H1 (cell line): ENCODE results near the gene KCNQ1.

ENCODE experiments used
- ATF3 ChIP-seq: IDR thresholded peaks from 2 replicates; pipeline ENCODE4 v1.6.1; 2011; ENCODE audit warnings: low read depth, mild to moderate bottlenecking, low read length; ENCODE audit not compliant: insufficient read depth
- CEBPB ChIP-seq: IDR thresholded peaks from 2 replicates; pipeline ENCODE4 v1.6.1; 2012; ENCODE audit warnings: low read depth, low read length
- CTCF ChIP-seq, 3 experiments: IDR thresholded peaks; 1 replicate in 2 of 3; 2 replicates in 1 of 3; pipeline versions ENCODE4 v1.5.1 to v1.6.1; 2011; ENCODE audit warnings: low read length in 3 of 3, mild to moderate bottlenecking in 3 of 3, inconsistent platforms in 2 of 3, low read depth in 1 of 3, moderate library complexity in 1 of 3; ENCODE audit not compliant: insufficient read depth in 1 of 3; ENCODE audit errors: control extremely low read depth in 1 of 3
- EGR1 ChIP-seq: IDR thresholded peaks from 2 replicates; pipeline ENCODE4 v1.6.1; 2011; ENCODE audit warnings: low read depth, low read length, borderline replicate concordance
- HDAC2 ChIP-seq, 2 experiments: fragments of 300-600 bp in 1 of 2; sonication (generic) in 1 of 2; IDR thresholded peaks; 2 replicates each; pipeline ENCODE4 v1.6.1; 2011 to 2012; ENCODE audit warnings: low read depth in 2 of 2, low read length in 2 of 2, mild to moderate bottlenecking in 2 of 2, moderate library complexity in 2 of 2, borderline replicate concordance in 1 of 2, inconsistent platforms in 1 of 2
- KDM1A ChIP-seq: fragments of 200-600, 300-600 bp; sonication (generic); IDR thresholded peaks from 2 replicates; pipeline ENCODE4 v1.7.1; 2016; ENCODE audit warnings: mild to moderate bottlenecking, low read length, borderline replicate concordance
- POLR2A ChIP-seq, 2 experiments: IDR thresholded peaks; 1 replicate in 1 of 2; 2 replicates in 1 of 2; pipeline ENCODE4 v1.6.1; 2011; ENCODE audit warnings: low read depth in 2 of 2, low read length in 2 of 2, mild to moderate bottlenecking in 2 of 2; ENCODE audit errors: control extremely low read depth in 1 of 2
- POLR2AphosphoS5 ChIP-seq: IDR thresholded peaks from 2 replicates; pipeline ENCODE4 v1.6.1; 2011; ENCODE audit warnings: low read depth, low read length
- RFX5 ChIP-seq: IDR thresholded peaks from 2 replicates; pipeline ENCODE4 v1.6.1; 2011; ENCODE audit warnings: low read depth, low read length, improper control_type of control experiment, borderline replicate concordance
- TAF1 ChIP-seq: IDR thresholded peaks from 2 replicates; pipeline ENCODE4 v1.6.1; 2011; ENCODE audit warnings: mild to moderate bottlenecking, low read depth, low read length
- YY1 ChIP-seq: IDR thresholded peaks from 2 replicates; pipeline ENCODE4 v1.6.1; 2011; ENCODE audit warnings: low read depth, mild to moderate bottlenecking, low read length

DNA sequence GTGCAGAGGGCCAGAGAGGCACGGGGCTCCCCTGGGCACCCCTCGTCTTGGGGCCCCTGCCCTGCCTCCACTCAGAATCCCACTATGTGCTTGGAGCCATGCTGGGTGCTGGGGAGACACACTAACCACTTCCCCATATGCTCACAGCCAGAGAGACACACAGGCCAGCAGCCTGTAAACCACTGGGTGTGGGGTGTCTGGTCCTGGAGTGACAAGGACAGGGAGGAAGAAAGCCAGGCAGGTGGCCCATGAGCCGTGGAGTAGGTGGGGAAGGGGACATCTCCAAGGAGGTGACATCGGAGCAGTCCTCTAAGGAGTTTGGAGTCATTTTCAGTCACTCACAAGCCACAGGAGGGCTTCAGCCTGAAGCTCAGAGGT, 381.9 kb downstream of the KCNQ1 start:
- no peak for TF ChIP-seq HDAC2 (IDR thresholded peaks at IDR 0.05; ENCODE audit: borderline replicate concordance in 1 of 2, low read depth in 2 of 2, low read length in 2 of 2)
- TF ChIP-seq TAF1, result no peak
- no peak for TF ChIP-seq POLR2A (IDR thresholded peaks at IDR 0.05; ENCODE audit: control extremely low read depth in 1 of 2, low read depth in 2 of 2, low read length in 2 of 2)
- no peak for TF ChIP-seq ATF3
- TF ChIP-seq RFX5, result no peak
- no peak for TF ChIP-seq CTCF (IDR thresholded peaks at IDR 0.05; ENCODE audit: control extremely low read depth in 1 of 3, insufficient read depth in 1 of 3, low read depth in 1 of 3, low read length in 3 of 3)
- no peak for TF ChIP-seq EGR1
- no peak for TF ChIP-seq KDM1A
- no peak for TF ChIP-seq POLR2AphosphoS5
- TF ChIP-seq YY1, result no peak
- no peak for TF ChIP-seq CEBPB
